Stimulated activated CD8-positive, alpha-beta memory T cell treated with anti-CD3 and anti-CD28 coated beads, Interleukin-12 subunit alpha, Interleukin-12 subunit beta, amount 100 ng/mL, for 24 hours (primary cell): ENCODE measurements around the gene SDR39U1.
A peak's percentile ranks its signal among the peaks of the same experiment; 100 is the strongest.

Experiments used
- DNase-seq: peaks from one replicate; pipeline ENCODE4 v3.0.0-alpha.2; 2020; ENCODE audit errors: extremely low read depth

The SDR39U1 gene

GRCh38 chr14:24429395-24430142 is 13.0 kb downstream of the SDR39U1 start, which contains the start of the genes CBLN3 and KHNYN:
Gene CBLN3, minus strand, starts transcription at chr14:24429668. Its CDS starts 614 bp downstream, at chr14:24429054.
Gene KHNYN, plus strand, starts transcription at chr14:24429954. Its CDS starts 777 bp downstream, at chr14:24430731.
- DNase-seq = peak; percentile 67

DNA sequence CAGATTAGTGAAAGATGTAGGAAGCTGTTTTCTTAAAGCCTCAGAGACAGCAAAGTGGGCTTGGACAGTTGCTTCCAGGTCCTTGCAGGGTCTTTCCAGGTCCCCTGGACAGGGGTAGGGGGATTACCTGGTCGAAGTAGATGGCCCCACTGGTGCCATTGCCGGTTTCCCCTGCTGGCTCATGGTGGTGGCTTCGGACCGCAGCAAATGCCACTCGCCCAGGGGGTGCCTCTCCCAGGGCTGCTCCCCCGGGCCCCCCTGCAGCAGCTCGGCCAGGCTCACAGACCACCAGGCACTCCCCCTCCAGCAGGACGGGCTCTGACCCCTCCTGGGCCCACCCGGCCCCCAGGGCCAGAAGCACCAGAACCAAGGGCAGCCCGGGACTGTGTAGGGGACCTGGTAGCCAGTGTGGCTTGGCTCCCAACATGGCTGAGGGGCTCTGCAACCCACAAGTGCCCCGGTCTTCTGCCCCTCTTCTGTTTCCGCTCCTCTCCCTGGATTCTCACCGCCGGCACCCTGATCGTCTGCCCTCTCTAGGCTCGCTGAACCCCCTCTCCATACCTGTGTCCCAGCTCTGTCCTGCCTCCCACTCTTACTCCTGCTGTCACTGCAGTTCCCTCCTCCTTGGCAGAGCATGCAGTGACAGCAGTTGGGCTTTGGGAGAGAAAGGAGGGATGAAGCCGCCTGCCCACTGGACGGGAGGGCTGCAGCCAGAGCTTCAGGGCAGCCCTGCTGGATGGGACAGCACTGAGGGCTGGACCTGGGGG is 13.8 kb downstream of the SDR39U1 start:
- no peak for DNase-seq

DNA sequence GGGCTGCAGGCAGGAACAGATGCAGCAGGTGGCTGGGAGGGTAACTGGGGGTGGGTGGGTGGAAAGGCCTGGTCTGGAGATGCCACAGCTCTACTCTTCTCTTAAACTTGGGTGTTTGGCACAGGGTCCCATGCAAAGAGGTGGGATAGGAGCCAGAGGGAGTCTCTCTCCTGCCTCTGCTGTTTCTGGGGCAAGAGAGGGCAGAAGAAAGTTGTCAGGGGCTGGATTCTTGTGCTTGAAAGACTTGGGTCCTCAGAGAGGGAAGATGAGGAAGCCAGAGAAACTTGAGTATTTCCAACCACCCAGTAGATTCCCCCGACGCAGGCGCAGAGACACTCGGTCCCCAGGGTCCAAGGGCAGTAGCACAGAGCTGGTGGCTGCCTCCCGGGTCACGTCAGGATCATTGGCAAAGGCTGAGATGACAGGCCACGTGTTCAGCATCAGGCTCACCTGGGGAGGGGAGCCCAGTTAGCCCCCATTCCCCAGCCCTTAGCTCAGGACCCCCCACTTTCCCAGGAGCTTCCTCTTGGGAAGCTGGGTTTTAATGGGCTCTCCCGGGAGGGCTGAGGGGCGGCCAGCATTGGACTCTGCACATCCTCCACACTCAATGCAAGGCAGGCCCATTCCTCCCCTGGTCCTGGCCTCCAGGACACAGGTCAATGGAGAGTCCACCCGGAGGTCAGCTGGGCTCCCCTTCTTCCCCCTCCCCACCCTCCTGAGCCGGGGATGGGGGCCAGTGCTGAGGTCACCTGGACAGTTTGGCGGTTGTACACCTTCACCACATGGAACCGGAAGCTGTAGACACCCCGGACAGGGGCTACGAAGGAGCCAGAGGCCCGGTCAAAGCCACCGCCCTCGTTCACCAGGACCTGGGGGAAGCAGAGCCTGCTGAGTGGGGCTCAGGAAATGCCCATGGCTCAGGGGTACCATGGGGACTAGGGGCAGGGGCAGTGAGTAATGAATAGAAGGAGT is 14.8 kb downstream of the SDR39U1 start:
- DNase-seq = no peak

- no peak for DNase-seq
Observed at GRCh38 chr14:24426912-24427536, 15.6 kb downstream of the SDR39U1 start.

GRCh38 chr14:24426150-24426911 is 16.2 kb downstream of the SDR39U1 start:
- no peak for DNase-seq

GRCh38 chr14:24425704-24426103 is 16.9 kb downstream of the SDR39U1 start:
- no peak for DNase-seq

DNA sequence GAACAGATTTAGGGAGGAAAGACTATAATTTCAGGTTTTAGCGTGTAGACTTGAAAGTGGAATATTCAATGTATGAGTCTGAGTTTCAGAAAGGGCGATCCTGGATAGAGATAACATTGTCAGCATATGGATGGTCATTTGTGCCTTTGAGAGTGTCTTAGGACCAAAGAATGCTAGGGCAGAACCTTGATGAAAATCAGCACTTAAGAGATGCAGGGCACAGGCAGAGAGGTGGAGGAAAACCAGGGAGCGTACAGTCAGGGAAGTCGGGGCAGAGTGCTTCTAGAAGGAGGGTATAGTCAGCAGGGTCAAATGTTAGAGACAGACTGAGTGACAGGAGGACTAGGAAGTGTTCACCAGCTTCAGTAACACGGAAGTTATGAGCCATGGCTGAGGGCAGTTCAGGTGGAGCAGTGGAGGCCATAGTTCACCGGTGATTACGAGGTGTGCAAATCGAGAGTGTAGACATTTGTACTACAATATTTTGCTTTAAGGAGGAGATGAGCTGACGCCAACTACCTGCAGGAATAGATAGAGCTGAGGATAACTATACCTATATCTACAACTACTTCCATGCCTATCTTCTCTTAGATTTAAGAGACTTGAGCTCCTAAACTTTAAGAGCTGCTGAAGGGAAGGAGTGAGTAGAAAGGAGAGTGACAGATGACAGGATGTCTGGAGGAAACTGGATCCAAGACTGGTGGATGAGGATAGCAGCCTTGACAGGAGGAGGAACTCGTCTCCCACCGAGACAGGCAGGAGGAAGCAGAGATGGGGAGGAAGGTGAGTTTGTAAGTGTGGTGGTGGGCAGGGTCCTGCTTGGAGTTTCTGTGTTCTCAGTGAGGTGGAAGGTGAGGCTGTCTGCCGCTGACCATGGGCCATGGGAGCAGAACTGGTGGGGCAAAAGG is 19.6 kb downstream of the SDR39U1 start:
- DNase-seq = no peak

DNA sequence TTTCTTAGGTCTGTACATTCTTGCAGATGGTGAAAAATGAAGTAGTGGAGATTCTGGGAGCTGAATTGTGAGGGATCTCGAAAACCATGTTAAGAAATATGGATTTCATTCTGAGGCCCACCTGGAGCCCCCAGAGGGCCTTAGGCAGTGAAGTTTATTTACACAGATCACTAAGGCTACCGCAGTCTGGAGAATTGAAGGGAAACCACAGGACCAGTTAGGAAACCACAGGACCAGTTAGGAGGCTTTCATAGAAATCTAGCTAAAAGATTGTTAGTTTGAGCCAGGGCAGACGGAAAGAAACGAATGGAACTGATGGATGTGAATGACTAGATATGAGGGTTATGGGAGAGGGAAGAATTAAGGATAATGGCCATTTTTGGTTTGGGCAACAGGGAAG is 20.3 kb downstream of the SDR39U1 start:
- DNase-seq = no peak

GRCh38 chr14:24418492-24418873 is 24.1 kb downstream of the SDR39U1 start:
- DNase-seq = no peak

DNA sequence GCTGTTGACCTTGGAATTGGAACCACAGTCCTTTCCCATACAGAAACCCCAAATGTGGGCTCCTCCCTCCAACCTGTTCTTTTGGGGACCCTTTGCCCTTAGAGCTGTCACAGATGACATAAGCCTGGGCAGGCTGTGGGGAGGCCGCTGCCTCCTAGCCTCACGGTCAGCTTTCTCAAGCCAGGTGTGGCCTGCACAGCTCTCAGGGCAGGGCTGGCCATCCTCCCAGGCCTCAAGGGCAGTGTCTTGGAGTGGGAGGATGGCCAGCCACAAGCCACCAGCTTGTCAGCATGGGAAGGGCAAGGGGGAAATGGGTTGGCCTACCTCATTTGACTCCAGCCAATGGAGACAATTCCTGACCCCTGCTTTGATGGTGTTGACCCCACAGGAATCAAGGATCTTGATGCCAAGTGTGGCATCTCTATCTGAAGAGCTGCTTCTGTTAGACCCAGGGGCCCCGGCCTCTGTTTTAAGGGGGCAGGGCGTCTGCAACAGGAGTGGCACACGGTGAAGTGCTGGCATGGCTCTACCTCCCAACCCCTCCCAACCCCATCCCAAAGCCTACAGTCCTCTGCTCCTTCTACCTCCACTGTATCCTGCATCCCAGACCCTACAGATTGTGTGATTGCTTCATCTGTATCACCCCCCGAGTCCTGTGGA is 24.6 kb downstream of the SDR39U1 start:
- DNase-seq = no peak

DNA sequence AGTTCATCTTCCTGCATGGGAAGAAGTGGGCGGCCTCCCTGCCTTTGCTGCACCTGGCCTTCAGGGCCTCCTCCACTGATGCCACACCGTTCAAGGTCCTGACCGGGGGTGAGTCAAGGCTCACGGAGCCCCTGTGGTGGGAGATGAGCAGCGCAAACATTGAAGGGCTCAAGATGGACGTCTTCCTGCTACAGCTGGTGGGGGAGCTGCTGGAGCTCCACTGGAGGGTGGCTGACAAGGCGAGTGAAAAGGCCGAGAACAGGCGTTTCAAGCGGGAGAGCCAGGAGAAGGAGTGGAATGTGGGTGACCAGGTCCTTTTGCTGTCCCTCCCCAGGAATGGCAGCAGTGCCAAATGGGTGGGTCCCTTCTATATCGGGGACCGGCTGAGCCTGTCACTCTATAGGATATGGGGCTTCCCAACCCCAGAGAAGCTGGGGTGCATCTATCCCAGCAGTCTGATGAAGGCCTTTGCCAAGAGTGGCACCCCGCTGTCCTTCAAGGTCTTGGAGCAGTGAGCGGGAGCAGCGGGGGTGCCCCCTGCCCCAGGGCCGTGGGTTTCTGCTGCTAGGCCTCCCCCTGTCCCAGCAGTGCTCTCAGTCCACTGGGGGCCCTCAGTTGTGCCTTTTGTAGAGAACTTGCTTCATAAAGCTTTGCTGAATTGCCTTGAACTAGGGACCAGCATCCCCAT is 25.5 kb downstream of the SDR39U1 start:
- no peak for DNase-seq

GRCh38 chr14:24416254-24416931 is 26.2 kb downstream of the SDR39U1 start:
- no peak for DNase-seq

DNA sequence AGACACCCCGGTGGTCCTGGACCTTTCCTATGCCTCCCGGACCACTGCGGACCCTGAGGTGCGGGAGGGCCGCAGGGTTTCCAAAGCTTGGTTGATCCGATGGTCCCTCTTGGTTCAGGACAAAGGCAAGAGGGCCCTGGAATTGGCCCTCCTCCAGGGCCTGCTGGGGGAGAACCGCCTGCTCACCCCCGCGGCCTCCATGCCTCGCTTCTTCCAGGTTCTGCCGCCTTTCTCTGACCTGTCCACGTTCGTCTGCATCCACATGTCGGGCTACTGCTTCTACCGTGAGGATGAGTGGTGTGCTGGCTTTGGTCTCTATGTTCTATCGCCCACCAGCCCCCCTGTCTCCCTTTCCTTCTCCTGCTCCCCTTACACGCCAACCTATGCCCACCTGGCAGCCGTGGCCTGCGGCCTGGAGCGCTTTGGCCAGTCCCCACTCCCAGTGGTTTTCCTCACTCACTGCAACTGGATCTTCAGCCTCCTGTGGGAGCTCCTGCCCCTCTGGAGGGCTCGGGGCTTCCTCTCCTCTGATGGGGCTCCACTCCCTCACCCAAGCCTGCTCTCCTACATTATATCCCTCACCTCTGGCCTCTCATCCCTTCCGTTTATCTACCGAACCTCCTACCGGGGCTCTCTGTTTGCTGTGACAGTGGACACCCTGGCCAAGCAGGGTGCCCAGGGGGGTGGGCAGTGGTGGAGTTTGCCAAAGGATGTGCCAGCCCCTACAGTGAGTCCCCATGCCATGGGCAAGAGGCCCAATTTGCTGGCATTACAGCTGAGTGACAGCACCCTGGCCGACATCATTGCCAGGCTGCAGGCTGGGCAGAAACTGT is 26.9 kb downstream of the SDR39U1 start:
- DNase-seq = no peak

DNA sequence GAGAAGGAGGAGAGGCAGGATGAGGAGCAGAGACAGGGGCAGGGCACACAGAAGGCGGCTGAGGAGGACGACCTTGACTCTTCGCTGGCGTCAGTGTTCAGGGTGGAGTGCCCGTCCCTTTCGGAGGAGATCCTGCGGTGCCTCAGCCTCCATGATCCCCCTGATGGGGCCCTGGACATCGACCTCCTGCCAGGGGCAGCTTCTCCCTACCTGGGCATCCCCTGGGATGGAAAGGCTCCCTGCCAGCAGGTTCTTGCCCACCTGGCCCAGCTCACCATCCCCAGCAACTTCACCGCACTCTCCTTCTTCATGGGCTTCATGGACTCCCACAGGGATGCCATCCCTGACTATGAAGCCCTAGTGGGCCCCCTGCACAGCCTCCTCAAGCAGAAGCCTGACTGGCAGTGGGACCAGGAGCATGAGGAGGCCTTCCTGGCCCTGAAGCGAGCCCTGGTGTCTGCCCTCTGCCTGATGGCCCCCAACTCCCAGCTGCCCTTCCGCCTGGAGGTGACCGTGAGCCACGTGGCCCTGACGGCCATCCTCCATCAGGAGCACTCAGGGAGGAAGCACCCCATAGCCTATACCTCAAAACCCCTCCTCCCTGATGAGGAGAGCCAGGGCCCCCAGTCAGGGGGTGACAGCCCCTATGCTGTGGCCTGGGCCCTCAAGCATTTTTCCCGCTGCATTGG is 27.7 kb downstream of the SDR39U1 start:
- DNase-seq = no peak

DNA sequence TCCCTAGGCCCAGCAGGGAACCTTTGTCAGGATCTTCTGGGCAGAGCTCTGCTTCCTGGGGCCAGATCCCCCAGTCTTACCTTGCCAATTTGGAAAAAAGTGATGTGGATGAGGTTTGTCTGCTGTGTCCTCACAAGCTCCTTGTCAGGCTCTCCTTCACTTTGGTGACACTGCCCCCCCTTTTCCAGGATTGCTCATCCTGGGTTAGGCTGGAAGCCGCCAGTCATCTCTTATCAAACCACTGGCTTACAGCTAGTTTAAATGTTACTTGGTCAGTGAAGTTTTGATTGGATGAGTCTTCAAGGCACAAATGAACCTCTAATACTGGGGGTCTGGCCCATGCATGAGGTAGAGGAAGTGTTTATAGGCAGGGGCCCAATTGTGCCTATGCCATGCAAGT is 28.5 kb downstream of the SDR39U1 start:
- no peak for DNase-seq
